ENCODE measurements around the gene TELO2. TPM values are rescaled to one million over a fixed set of nuclear protein-coding genes. Genes with fewer than 3 reads are reported as not detected.

The TELO2 gene
- total RNA-seq, 2 experiments from 2014 or later: 29.7 to 30.8 TPM

- no peak overlapping the region for H3K4me3 Mint-ChIP-seq
- no peaks in the 10 kb centered on the region for H3K27me3 ChIP-seq (ENCODE audit: control insufficient read depth in 1 of 2, insufficient read depth in 2 of 2, low read length in 2 of 2)
- POLR2A ChIA-PET: interaction anchor here (0.5 kb wide), 1 partner anchor 14 kb away, joined by 3 read pairs; no protein-coding TSS in a partner anchor
- H3K27ac Mint-ChIP-seq: no peak overlapping the region
- no peak for DNase-seq
- no peak for ATAC-seq (ENCODE audit: poor library complexity)
- no peaks in the 10 kb centered on the region for H3K9me3 Mint-ChIP-seq
- H3K36me3 Mint-ChIP-seq (ENCODE audit: low read depth): peaks cover 26% of the 10 kb centered on the region
- CTCF ChIA-PET: no interaction called here
- no peaks in the 10 kb centered on the region for H3K4me1 Mint-ChIP-seq (ENCODE audit: low read depth)
- peaks cover 0 to 4% of the 10 kb centered on the region in 2 experiments for H3K9me3 ChIP-seq (ENCODE audit: control insufficient read depth in 1 of 2, insufficient read depth in 1 of 2, low read length in 2 of 2)
- intact Hi-C loops (cut with DNase I, micrococcal nuclease): no loop called here
- H3K27me3 Mint-ChIP-seq: no peaks in the 10 kb centered on the region
- TF ChIP-seq CTCF (IDR thresholded peaks at IDR 0.05): no peak
- H3K27ac ChIP-seq (ENCODE audit: low read depth in 1 of 2, low read length in 2 of 2): no peak overlapping the region
- H3K36me3 ChIP-seq (ENCODE audit: insufficient read depth, low read length): peaks cover 53% of the 10 kb centered on the region
- no peaks in the 10 kb centered on the region for H3K4me1 ChIP-seq (ENCODE audit: insufficient read depth, low read length)
- no peak overlapping the region for H3K4me3 ChIP-seq (ENCODE audit: low read length)
Observed at GRCh38 chr16:1450218-1450617, 42.9 kb upstream of the TELO2 start.

GRCh38 chr16:1450841-1451240 is 42.3 kb upstream of the TELO2 start:
- Histone ChIP-seq H3K27ac (ENCODE audit: low read depth in 1 of 2, low read length in 2 of 2) (no peak overlapping the region), H3K4me1 (ENCODE audit: insufficient read depth, low read length) (no peaks in the 10 kb centered on the region), H3K27me3 (ENCODE audit: control insufficient read depth in 1 of 2, insufficient read depth in 2 of 2, low read length in 2 of 2) (no peaks in the 10 kb centered on the region), H3K36me3 (ENCODE audit: insufficient read depth, low read length) (peaks cover 57% of the 10 kb centered on the region), H3K9me3 (ENCODE audit: control insufficient read depth in 1 of 2, insufficient read depth in 1 of 2, low read length in 2 of 2) (peaks cover 0 to 4% of the 10 kb centered on the region in 2 experiments), H3K4me3 (ENCODE audit: low read length) (no peak overlapping the region)
- Mint-ChIP-seq H3K27ac (no peak overlapping the region), H3K36me3 (ENCODE audit: low read depth) (peaks cover 26% of the 10 kb centered on the region), H3K9me3 (no peaks in the 10 kb centered on the region), H3K27me3 (no peaks in the 10 kb centered on the region), H3K4me3 (no peak overlapping the region), H3K4me1 (ENCODE audit: low read depth) (no peaks in the 10 kb centered on the region)
- DNase-seq (no peak), ATAC-seq (ENCODE audit: poor library complexity) (no peak)
- ChIA-PET CTCF (no interaction called here), POLR2A (interaction anchor here (0.5 kb wide), 1 partner anchor 13 kb away, joined by 3 read pairs; no protein-coding TSS in a partner anchor)
- TF ChIP-seq CTCF (IDR thresholded peaks at IDR 0.05): no peak
- intact Hi-C loops (cut with DNase I, micrococcal nuclease): no loop called here

- Histone ChIP-seq H3K27me3 (ENCODE audit: control insufficient read depth in 1 of 2, insufficient read depth in 2 of 2, low read length in 2 of 2) (no peaks in the 10 kb centered on the region), H3K36me3 (ENCODE audit: insufficient read depth, low read length) (peaks cover 57% of the 10 kb centered on the region), H3K4me3 (ENCODE audit: low read length) (no peak overlapping the region), H3K27ac (ENCODE audit: low read depth in 1 of 2, low read length in 2 of 2) (no peak overlapping the region), H3K9me3 (ENCODE audit: control insufficient read depth in 1 of 2, insufficient read depth in 1 of 2, low read length in 2 of 2) (peaks cover 0 to 4% of the 10 kb centered on the region in 2 experiments), H3K4me1 (ENCODE audit: insufficient read depth, low read length) (no peaks in the 10 kb centered on the region)
- DNase-seq (no peak), ATAC-seq (ENCODE audit: poor library complexity) (no peak)
- POLR2A ChIA-PET: no interaction called here
- CTCF ChIA-PET: no interaction called here
- Mint-ChIP-seq H3K27ac (no peak overlapping the region), H3K4me3 (no peak overlapping the region), H3K4me1 (ENCODE audit: low read depth) (no peaks in the 10 kb centered on the region), H3K36me3 (ENCODE audit: low read depth) (peaks cover 26% of the 10 kb centered on the region), H3K9me3 (no peaks in the 10 kb centered on the region), H3K27me3 (no peaks in the 10 kb centered on the region)
- no peak for TF ChIP-seq CTCF (IDR thresholded peaks at IDR 0.05)
- intact Hi-C loops (cut with DNase I, micrococcal nuclease): no loop called here
Observed at GRCh38 chr16:1451702-1452392, 41.3 kb upstream of the TELO2 start.
